Measurements from ENCODE around the gene SEC16B.

GRCh38 chr1:177973585-177973984 is 3.7 kb upstream of the SEC16B start:
- TF ChIP-seq EZH2phosphoT487 (conservative IDR thresholded peaks at IDR 0.05; ENCODE audit: low read length) (no peak), CTCF (IDR thresholded peaks at IDR 0.05; ENCODE audit: insufficient read depth, low read length, poor library complexity, severe bottlenecking) (no peak)

Data from SU-DHL-6 (cell line).